Loucy (cell line): ENCODE data around the gene COL23A1.
A peak's percentile ranks its signal among the peaks of the same experiment; 100 is the strongest.

Experiments used
- H2AFZ ChIP-seq: fragments of 200-600 bp; sonication (generic); 2 replicates; pipeline ENCODE4 v1.6.0; 2016; ENCODE audit warnings: antibody characterized with exemption, mild to moderate bottlenecking, low read length, moderate library complexity
- H3F3A ChIP-seq: fragments of 200-600 bp; 2 replicates; pipeline ENCODE4 v1.6.0; 2016; ENCODE audit warnings: antibody characterized with exemption, low read depth, mild to moderate bottlenecking
- H3K27me3 ChIP-seq: fragments of 200-600 bp; sonication (generic); 2 replicates; pipeline ENCODE4 v1.6.1; 2014; ENCODE audit warnings: low read length, mild to moderate bottlenecking; ENCODE audit not compliant: insufficient read depth, poor library complexity, severe bottlenecking
- H3K36me3 ChIP-seq: fragments of 200-600 bp; sonication (generic); 2 replicates; pipeline ENCODE4 v1.6.1; 2016; ENCODE audit warnings: low read length; ENCODE audit not compliant: insufficient read depth
- H3K4me1 ChIP-seq: fragments of 200-600 bp; sonication (generic); 2 replicates; pipeline ENCODE4 v1.5.1; 2014; ENCODE audit warnings: low read length, mild to moderate bottlenecking; ENCODE audit not compliant: insufficient read depth, poor library complexity, severe bottlenecking
- H3K4me2 ChIP-seq: fragments of 200-600 bp; sonication (generic); 2 replicates; pipeline ENCODE4 v1.6.0; 2014; ENCODE audit warnings: antibody characterized with exemption, low read length, low read depth, mild to moderate bottlenecking; ENCODE audit not compliant: poor library complexity, severe bottlenecking
- H3K4me3 ChIP-seq: fragments of 200-600 bp; sonication (generic); 2 replicates; pipeline ENCODE4 v1.5.1; 2014; ENCODE audit warnings: low read length, mild to moderate bottlenecking, mixed read lengths; ENCODE audit not compliant: poor library complexity, severe bottlenecking
- H3K79me2 ChIP-seq: fragments of 200-600 bp; sonication (generic); 2 replicates; pipeline ENCODE4 v1.6.1; 2014; ENCODE audit warnings: low read length; ENCODE audit not compliant: insufficient read depth
- H3K9ac ChIP-seq: fragments of 200-600 bp; sonication (generic); 2 replicates; pipeline ENCODE4 v1.6.0; 2014; ENCODE audit warnings: mild to moderate bottlenecking, low read depth, low read length, moderate library complexity; ENCODE audit not compliant: poor library complexity, severe bottlenecking
- H3K9me2 ChIP-seq: fragments of 200-600 bp; sonication (generic); replicated peaks from 2 replicates; pipeline ENCODE4 v1.6.1; 2016; ENCODE audit warnings: low read depth, low read length, mixed read lengths
- H3K9me3 ChIP-seq: fragments of 200-600 bp; sonication (generic); 2 replicates; pipeline ENCODE4 v1.6.1; 2014; ENCODE audit warnings: mild to moderate bottlenecking, antibody characterized with exemption, low read length, low read depth; ENCODE audit not compliant: insufficient read depth
- H4K20me1 ChIP-seq: fragments of 200-600 bp; sonication (generic); 2 replicates; pipeline ENCODE4 v1.6.0; 2014; ENCODE audit warnings: antibody characterized with exemption, low read length, mild to moderate bottlenecking; ENCODE audit not compliant: insufficient read depth, poor library complexity, severe bottlenecking
- EZH2phosphoT487 ChIP-seq: fragments of 200-600 bp; IDR thresholded peaks from 2 replicates; pipeline ENCODE4 v1.6.1; 2018; ENCODE audit warnings: antibody characterized with exemption, mild to moderate bottlenecking, moderate library complexity, borderline replicate concordance
- TF ChIP-seq, protein P1 (sequence below): fragments of 200-600 bp; sonication (generic); conservative IDR thresholded peaks from 2 replicates; pipeline ENCODE4 v1.5.1; 2014; ENCODE audit warnings: mild to moderate bottlenecking, antibody characterized with exemption, low read length

The COL23A1 gene

DNA sequence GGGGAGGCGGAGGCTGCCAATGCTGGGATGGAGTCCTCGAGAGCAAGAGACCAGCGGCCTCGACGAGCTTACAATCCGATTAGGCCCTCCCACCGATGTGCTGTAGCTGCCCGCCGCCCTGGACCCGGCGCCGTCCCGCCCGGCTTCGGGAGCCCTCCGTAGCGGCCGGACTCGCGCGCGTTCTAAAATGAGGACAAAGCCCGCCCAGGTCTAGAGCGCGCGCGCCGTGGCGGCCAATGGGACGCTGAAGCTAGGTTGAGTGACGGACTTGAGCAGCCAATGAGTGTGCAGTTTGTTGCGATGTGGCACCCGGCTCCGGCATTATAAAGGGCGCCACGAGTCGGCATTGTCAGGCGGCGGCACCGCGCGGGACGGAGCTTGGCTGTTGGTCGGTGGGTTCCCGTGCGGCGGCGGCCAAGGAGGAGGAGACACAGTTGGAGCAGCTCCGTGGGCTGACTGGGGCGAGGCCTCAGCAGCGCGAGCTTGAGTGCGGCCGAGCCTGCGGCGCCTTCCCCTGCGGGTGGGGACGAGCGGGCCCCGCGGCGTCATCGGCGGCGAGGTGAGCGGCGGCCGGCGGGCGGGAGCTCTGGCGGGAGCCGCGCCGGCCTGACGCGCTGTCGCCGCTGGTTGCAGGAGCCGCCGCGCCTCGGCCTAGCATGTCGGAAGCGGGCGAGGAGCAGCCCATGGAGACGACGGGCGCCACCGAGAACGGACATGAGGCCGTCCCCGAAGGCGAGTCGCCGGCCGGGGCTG is 385.8 kb downstream of the COL23A1 start, which contains the start of gene HNRNPAB:
HNRNPAB (plus strand) TSS at position 352 of the 753 bp plus-strand sequence; CDS start at position 657, 305 bp downstream.
- Histone ChIP-seq H3K4me3 (peak within 1 kb of the TSS; percentile 90), H3K9me2 (no peaks in the 10 kb centered on the region), H3K9me3 (no peaks in the 10 kb centered on the region), H3K36me3 (peaks cover 40% of the 10 kb centered on the region), H4K20me1 (peaks cover 42% of the 10 kb centered on the region), H3K4me1 (peaks cover 13% of the 10 kb centered on the region), H3F3A (no peaks in the 10 kb centered on the region), H3K9ac (peak within 1 kb of the TSS; percentile 86), H3K27me3 (no peaks in the 10 kb centered on the region), H3K79me2 (peaks cover 60% of the 10 kb centered on the region), H2AFZ (peak within 1 kb of the TSS; percentile 73; the same call in 1 of the 2 replicates), H3K4me2 (peak within 1 kb of the TSS; percentile 98)
- TF ChIP-seq, protein P1, sequence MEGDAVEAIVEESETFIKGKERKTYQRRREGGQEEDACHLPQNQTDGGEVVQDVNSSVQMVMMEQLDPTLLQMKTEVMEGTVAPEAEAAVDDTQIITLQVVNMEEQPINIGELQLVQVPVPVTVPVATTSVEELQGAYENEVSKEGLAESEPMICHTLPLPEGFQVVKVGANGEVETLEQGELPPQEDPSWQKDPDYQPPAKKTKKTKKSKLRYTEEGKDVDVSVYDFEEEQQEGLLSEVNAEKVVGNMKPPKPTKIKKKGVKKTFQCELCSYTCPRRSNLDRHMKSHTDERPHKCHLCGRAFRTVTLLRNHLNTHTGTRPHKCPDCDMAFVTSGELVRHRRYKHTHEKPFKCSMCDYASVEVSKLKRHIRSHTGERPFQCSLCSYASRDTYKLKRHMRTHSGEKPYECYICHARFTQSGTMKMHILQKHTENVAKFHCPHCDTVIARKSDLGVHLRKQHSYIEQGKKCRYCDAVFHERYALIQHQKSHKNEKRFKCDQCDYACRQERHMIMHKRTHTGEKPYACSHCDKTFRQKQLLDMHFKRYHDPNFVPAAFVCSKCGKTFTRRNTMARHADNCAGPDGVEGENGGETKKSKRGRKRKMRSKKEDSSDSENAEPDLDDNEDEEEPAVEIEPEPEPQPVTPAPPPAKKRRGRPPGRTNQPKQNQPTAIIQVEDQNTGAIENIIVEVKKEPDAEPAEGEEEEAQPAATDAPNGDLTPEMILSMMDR, result no peak
- no peak for TF ChIP-seq EZH2phosphoT487

DNA sequence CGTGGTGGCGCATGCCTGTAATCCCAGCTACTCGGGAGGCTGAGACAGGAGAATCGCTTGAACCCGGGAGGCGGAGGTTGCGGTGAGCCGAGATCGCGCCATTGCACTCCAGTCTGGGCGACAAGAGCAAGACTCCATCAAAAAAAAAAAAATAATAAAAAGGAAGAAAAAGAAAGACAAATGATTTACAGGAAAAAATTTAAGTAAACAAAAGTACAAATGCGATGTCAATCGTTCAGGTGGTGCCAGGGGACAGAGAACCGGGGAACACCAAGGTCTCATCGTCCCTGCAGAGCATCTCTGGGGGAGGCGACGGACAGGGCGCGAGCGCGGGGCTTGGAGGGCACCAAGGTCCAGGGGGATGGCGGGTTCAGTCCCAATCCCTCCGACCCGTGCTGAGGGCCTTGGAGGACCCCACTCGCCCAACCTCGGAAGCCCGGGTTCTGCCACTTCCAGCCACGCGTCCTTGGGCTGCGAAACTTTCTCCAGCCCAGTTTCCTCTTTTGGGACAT is 386.5 kb downstream of the COL23A1 start:
- Histone ChIP-seq H3K9me3 (no peaks in the 10 kb centered on the region), H3K9me2 (no peaks in the 10 kb centered on the region), H3F3A (no peaks in the 10 kb centered on the region), H3K9ac (peak overlapping the region; percentile 86), H3K27me3 (no peaks in the 10 kb centered on the region), H3K4me3 (peak overlapping the region; percentile 90), H3K79me2 (peaks cover 54% of the 10 kb centered on the region), H3K4me2 (peak overlapping the region; percentile 65), H3K36me3 (peaks cover 34% of the 10 kb centered on the region), H3K4me1 (peaks cover 9% of the 10 kb centered on the region), H2AFZ (peak overlapping the region; percentile 73; the same call in 1 of the 2 replicates), H4K20me1 (peaks cover 35% of the 10 kb centered on the region)
- no peak for TF ChIP-seq EZH2phosphoT487
- TF ChIP-seq, protein P1, result no peak

DNA sequence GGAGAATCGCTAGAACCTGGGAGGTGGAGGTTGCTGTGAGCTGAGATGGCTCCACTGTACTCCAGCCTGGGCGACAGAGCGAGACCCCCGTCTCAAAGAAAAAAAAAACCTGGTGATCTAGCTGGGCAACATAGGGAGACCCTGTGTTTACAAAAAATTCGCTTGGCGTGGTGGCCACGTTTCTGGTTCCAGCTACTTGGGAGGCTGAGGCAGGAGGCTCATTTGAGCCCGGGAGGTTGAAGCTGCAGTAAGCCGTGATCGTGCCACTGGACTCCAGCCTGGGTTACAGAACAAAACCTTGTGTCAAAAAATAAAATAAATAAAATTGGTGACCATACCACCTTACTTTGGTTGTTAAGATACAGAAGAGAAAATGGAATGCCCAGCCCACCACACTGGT is 387.7 kb downstream of the COL23A1 start:
- H3K9ac ChIP-seq, result no peak overlapping the region
- peaks cover 3% of the 10 kb centered on the region for H3K4me1 ChIP-seq
- no peak overlapping the region for H2AFZ ChIP-seq
- H3K9me2 ChIP-seq, result no peaks in the 10 kb centered on the region
- H3K27me3 ChIP-seq, result no peaks in the 10 kb centered on the region
- H3K36me3 ChIP-seq, result peaks cover 22% of the 10 kb centered on the region; the same call in 1 of the 2 replicates
- TF ChIP-seq EZH2phosphoT487, result no peak
- TF ChIP-seq, protein P1, result no peak
- H3K4me2 ChIP-seq, result no peak overlapping the region
- peaks cover 23% of the 10 kb centered on the region for H4K20me1 ChIP-seq
- no peak overlapping the region for H3K4me3 ChIP-seq
- H3K9me3 ChIP-seq, result no peaks in the 10 kb centered on the region
- no peaks in the 10 kb centered on the region for H3F3A ChIP-seq
- H3K79me2 ChIP-seq, result peaks cover 42% of the 10 kb centered on the region
